Stimulated activated CD8-positive, alpha-beta memory T cell treated with anti-CD3 and anti-CD28 coated beads, Interleukin-12 subunit alpha, Interleukin-12 subunit beta, amount 100 ng/mL, for 4 hours (primary cell): ENCODE data around the gene GPRC5B.

Source experiments
- DNase-seq: peaks from one replicate; pipeline ENCODE4 v3.0.0-alpha.2; 2020; ENCODE audit warnings: low read depth

The GPRC5B gene

DNA sequence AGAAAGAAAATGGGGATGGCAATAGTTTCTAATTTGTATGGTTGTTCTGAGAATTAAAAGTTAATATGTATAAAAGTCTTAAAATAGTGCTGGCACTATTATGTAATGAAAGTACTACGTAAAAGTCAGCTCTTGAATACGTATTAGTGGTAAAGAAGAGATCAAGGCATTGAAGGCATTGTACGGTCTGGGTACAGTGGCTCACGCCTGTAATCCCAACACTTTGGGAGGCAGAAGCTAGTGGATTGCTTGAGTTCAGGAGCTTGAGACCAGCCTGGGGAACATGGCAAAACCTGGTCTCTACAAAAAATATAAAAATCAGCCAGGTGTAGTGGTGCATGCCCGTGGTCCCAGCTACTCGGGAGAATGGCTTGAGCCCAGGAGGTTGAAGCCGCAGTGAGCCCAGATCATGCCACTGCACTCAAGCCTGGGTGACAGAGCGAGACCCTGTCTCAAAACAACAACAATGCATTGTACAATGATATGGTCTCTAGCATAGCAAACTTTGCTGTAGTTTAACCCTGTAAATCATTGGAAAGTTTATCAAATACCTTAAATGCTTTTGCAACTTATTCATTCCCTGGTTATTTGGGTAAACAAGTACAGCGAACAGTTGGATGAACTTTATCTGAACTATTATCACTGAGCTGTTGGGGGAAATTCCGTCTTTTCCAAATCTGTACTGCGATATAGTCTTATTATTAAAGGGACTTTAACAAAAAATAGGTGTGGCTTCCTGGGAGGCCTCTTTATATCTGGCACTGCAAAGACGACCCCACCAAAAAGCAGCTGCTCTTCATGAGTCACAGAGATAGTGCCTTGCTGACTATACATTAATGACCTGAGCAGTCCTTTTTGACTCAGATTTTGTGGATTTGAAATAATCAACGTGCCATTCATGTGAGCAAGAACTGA is 73.6 kb downstream of the GPRC5B start:
- DNase-seq = no peak

GRCh38 chr16:19809693-19810092 is 75.0 kb downstream of the GPRC5B start:
- DNase-seq = no peak

- no peak for DNase-seq
These were observed 75.5 kb downstream of the GPRC5B start for GRCh38 chr16:19809121-19809635.

DNA sequence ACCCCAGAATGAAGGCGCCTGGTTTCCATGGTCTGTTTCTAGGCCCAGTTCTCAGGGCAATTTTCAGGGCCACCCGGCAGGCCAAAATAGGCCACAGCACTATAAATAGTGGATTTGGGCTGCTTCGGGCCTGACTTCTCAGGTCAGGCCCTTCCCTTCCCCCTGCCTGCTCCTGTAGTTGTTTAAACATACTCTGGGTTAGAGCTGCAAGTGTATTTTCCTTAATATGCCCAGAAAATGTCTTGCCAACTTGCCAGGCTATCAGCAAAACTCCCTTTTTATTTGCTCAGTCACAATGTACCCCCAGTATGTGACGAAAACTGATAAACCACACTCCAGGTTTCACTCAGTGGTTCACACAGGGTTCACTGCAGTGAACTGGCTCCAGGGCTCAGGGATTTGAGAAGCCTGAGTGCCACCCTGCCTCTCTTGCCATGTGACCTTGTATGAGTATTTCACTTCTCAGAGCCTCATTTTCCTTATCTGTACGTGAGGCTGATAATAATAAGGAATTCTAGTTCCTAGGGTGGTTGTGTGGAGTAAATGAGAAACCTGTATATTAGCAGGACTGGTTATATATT is 76.5 kb downstream of the GPRC5B start:
- no peak for DNase-seq
